ENCODE data around the gene OSTN.

GRCh38 chr3:191301782-191302411 lies 102.9 kb downstream of the OSTN start:
- no peak for TF ChIP-seq CTCF (IDR thresholded peaks at IDR 0.05)
- no peak for TF ChIP-seq ZFX (IDR thresholded peaks at IDR 0.05; ENCODE audit: borderline replicate concordance)
